ENCODE data around the gene NFASC. TPM values are rescaled to one million over a fixed set of nuclear protein-coding genes. Genes with fewer than 3 reads are reported as not detected.

The NFASC gene
- total and polyA plus RNA-seq, 9 of the 15 experiments (the other 6 are each of a cell fraction or from before 2014, with no cell fraction given): 0.03 to 0.16 (median 0.06) TPM; not detected in 6

- Histone ChIP-seq H3K36me3 (ENCODE audit: control insufficient read depth, insufficient read depth, low read length) (no peaks in the 10 kb centered on the region), H3K4me3 (no peak overlapping the region), H2AFZ (ENCODE audit: low read depth, low read length) (no peak overlapping the region), H4K20me1 (replicated peaks; ENCODE audit: control insufficient read depth, insufficient read depth, low read length) (peaks cover 16% of the 10 kb centered on the region; the same call in 1 of the 2 replicates), H3K79me2 (ENCODE audit: control insufficient read depth, insufficient read depth, low read length) (no peaks in the 10 kb centered on the region), H3K27ac (ENCODE audit: extremely low read depth, low read depth, low read length) (no peak overlapping the region), H3K4me2 (ENCODE audit: insufficient read depth, low read length) (no peak overlapping the region), H3K4me1 (replicated peaks in 1 of 2; ENCODE audit: control insufficient read depth in 2 of 2, insufficient read depth in 2 of 2, low read length in 2 of 2) (0 out of 5 replicates have a peak, but pooled peaks cover 0 to 2% of the 10 kb centered on the region in 2 experiments), H3K27me3 (ENCODE audit: control insufficient read depth in 2 of 2, insufficient read depth in 2 of 2, low read length in 2 of 2) (peaks cover 71 to 92% of the 10 kb centered on the region in 2 experiments), H3K9me1 (ENCODE audit: control insufficient read depth, insufficient read depth, low read length) (no peaks in the 10 kb centered on the region), H3K9ac (ENCODE audit: insufficient read depth in 1 of 2, low read depth in 2 of 2, low read length in 2 of 2) (no peak overlapping the region), H3K9me3 (replicated peaks; ENCODE audit: control insufficient read depth, insufficient read depth, low read depth, low read length) (no peaks in the 10 kb centered on the region)
- ATAC-seq (no peak), FAIRE-seq (no peak), DNase-seq (ENCODE audit: extremely low read depth in 1 of 4, low spot score in 3 of 4) (no peak)
- under 1% methylated on average over 10 of the region's 10 CpGs for WGBS (ENCODE audit: insufficient coverage, low coverage, missing lambda C conversion rate)
- no peak for TF ChIP-seq NFIX (CRISPR knock-in tag; IDR thresholded peaks at IDR 0.05; ENCODE audit: low read depth)
- no peak for TF ChIP-seq BCOR (IDR thresholded peaks at IDR 0.05)
- no peak for TF ChIP-seq ZNF146 (CRISPR knock-in tag; IDR thresholded peaks at IDR 0.05; ENCODE audit: unreplicated experiment)
- TF ChIP-seq LARP7 (IDR thresholded peaks at IDR 0.05): no peak
- TF ChIP-seq ZNF121 (CRISPR knock-in tag; conservative IDR thresholded peaks at IDR 0.05): no peak
- no peak for TF ChIP-seq MYNN (IDR thresholded peaks at IDR 0.05)
- no peak for TF ChIP-seq MYNN (CRISPR knock-in tag; IDR thresholded peaks at IDR 0.05)
- TF ChIP-seq, protein P1, sequence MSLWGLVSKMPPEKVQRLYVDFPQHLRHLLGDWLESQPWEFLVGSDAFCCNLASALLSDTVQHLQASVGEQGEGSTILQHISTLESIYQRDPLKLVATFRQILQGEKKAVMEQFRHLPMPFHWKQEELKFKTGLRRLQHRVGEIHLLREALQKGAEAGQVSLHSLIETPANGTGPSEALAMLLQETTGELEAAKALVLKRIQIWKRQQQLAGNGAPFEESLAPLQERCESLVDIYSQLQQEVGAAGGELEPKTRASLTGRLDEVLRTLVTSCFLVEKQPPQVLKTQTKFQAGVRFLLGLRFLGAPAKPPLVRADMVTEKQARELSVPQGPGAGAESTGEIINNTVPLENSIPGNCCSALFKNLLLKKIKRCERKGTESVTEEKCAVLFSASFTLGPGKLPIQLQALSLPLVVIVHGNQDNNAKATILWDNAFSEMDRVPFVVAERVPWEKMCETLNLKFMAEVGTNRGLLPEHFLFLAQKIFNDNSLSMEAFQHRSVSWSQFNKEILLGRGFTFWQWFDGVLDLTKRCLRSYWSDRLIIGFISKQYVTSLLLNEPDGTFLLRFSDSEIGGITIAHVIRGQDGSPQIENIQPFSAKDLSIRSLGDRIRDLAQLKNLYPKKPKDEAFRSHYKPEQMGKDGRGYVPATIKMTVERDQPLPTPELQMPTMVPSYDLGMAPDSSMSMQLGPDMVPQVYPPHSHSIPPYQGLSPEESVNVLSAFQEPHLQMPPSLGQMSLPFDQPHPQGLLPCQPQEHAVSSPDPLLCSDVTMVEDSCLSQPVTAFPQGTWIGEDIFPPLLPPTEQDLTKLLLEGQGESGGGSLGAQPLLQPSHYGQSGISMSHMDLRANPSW (CRISPR knock-in tag; IDR thresholded peaks at IDR 0.05): no peak
- TF ChIP-seq HDGF (IDR thresholded peaks at IDR 0.05): no peak
- no peak for TF ChIP-seq HOMEZ (CRISPR knock-in tag; IDR thresholded peaks at IDR 0.05)
- TF ChIP-seq ARNT (IDR thresholded peaks at IDR 0.05): no peak
- TF ChIP-seq MTA2 (IDR thresholded peaks at IDR 0.05; ENCODE audit: low read depth): no peak
- in situ Hi-C loops (cut with MboI) (no loop called here), intact Hi-C loops (cut with micrococcal nuclease) (no loop called here)
- CTCF ChIA-PET (ENCODE audit: low intra/inter-chr PET ratio): no interaction called here
- POLR2A ChIA-PET: interaction anchor here (0.6 to 2.1 kb wide), 4 partner anchors 9 to 546 kb away, joined by 3 to 8 read pairs (median 4); no protein-coding TSS in a partner anchor
- no TSS peak for BruUV-seq (replicated peaks)
These were observed 123.6 kb downstream of the NFASC start for GRCh38 chr1:204994086-204994862.

Measured in K562 (cell line).